Kidney (tissue), 14 donors: Measurements from ENCODE around the gene SCML2. TPM values are rescaled to one million over a fixed set of nuclear protein-coding genes. Genes with fewer than 3 reads are reported as not detected.
"Not testable (repeated sequence)": the region's sequence is repeated elsewhere in the genome, so short reads cannot be mapped to it uniquely, and the experiment has no call there.

ENCODE experiments used
- DNase-seq, 5 donors: peaks; one replicate each; pipeline ENCODE4 v3.0.0-alpha.2; 2013 to 2020
- FAIRE-seq: peaks from 2 replicates; lab custom pipeline; 2012; peaks lifted over from hg19 to GRCh38; lab: Jason Lieb, UNC
- H3K27ac ChIP-seq, 2 donors: one replicate each; pipeline ENCODE4 v1.7.0; 2013; ENCODE audit warnings: low read depth in 2 of 2, low read length in 2 of 2, inconsistent platforms in 1 of 2
- H3K27me3 ChIP-seq: one replicate; pipeline ENCODE4 v1.7.1; 2013; ENCODE audit warnings: low read length, inconsistent platforms; ENCODE audit not compliant: control insufficient read depth, insufficient read depth
- H3K36me3 ChIP-seq, 3 donors: one replicate each; pipeline versions ENCODE4 v1.7.0 to v1.7.1; 2013; ENCODE audit warnings: low read length in 3 of 3, control low read depth in 1 of 3, inconsistent platforms in 1 of 3; ENCODE audit not compliant: insufficient read depth in 3 of 3, control insufficient read depth in 2 of 3
- H3K4me1 ChIP-seq, 3 donors: one replicate each; pipeline versions ENCODE4 v1.7.0 to v1.7.1; 2013; ENCODE audit warnings: low read length in 3 of 3, inconsistent platforms in 1 of 3, low read depth in 1 of 3; ENCODE audit not compliant: control insufficient read depth in 2 of 3, insufficient read depth in 2 of 3
- H3K4me3 ChIP-seq, 3 donors: one replicate each; pipeline versions ENCODE4 v1.7.0 to v1.8.1; 2013; ENCODE audit warnings: low read length in 3 of 3, control low read depth in 1 of 3, inconsistent platforms in 1 of 3
- H3K9ac ChIP-seq, 3 donors: one replicate each; pipeline versions ENCODE4 v1.7.0 to v1.7.1; 2013; ENCODE audit warnings: low read length in 3 of 3, control low read depth in 1 of 3, inconsistent platforms in 1 of 3
- H3K9me3 ChIP-seq, 3 donors: one replicate each; pipeline versions ENCODE4 v1.7.0 to v1.7.1; 2013; ENCODE audit warnings: low read length in 3 of 3, control low read depth in 1 of 3, inconsistent platforms in 1 of 3; ENCODE audit not compliant: control insufficient read depth in 2 of 3, insufficient read depth in 1 of 3
- intact Hi-C: fragments of 100-400 bp; cut with DNase I; formaldehyde crosslinking; loops from one replicate; pipeline ENCODE4 v1.11.1; 2022
- polyA plus RNA-seq: library from polyadenylated mRNA; stranded (reverse); fragments of 350-450 nt; fragmentation: Illumina TruSeq; extraction: RNeasy Lipid Tissue Mini Kit (QIAGEN cat#74804); gene quantifications from one replicate; pipeline ENCODE4 v1.2.3, GENCODE V29; 2014; ENCODE audit warnings: low read depth, low replicate concordance; ENCODE audit not compliant: insufficient read depth
- total RNA-seq: library from RNA; stranded (reverse); fragmentation: NEBNext Ultra II Directional; extraction: Animal tissue kit (Norgen Biotek cat#: 25700); gene quantifications from one replicate; pipeline ENCODE4 v1.2.1, GENCODE V29; 2021
- TF ChIP-seq, protein P1 (sequence below): IDR thresholded peaks from 3 replicates; pipeline ENCODE4 v1.5.1; 2012; ENCODE audit warnings: mild to moderate bottlenecking, moderate library complexity, borderline replicate concordance; ENCODE audit not compliant: insufficient read depth; ENCODE audit errors: extremely low read depth
- donor health status: control.
- donor health status: control.
- donor health status: control.
- donor health status: control.
- donor health status: control.
- donor health status: DM: yes; HTN: yes; CAD: no.
- donor health status: Normal renal cell carcinoma (clear cell type).

The SCML2 gene
- total and polyA plus RNA-seq, 2 donors from 2014 or later, result 1.3 to 1.4 TPM

DNA sequence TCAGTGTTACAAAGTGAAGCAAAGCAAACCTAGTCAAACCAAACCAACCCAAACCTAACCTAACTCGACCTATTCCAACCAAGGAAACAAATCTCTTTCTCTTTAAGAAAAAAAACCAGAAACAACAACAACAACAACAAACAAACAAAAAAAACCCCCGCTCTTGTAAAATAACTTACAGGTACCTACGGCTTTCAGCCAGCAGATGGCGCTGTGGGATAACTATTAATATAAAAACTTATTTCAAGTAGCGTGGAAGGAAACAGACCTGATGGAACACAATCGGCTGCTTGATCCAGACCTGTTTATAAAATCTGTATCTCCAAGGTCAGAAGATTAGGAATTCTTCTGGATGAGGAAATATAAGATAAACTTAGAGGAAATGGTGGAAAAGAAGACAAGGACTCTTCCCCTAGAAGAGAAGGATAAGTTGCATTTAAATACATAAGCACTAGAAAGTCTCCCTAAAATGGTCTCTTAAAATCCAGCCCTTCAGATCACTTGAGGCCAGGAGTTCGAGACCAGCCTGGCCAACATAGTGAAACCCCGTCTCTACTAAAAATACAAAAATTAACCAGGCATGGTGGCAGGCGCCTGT lies 36.6 kb upstream of the SCML2 start:
- FAIRE-seq (peak; percentile 99), DNase-seq (peak in 4 of 5 donors; percentile 41 to 67 (median 48))
- no peaks in the 10 kb centered on the region for H3K4me1 ChIP-seq

DNA sequence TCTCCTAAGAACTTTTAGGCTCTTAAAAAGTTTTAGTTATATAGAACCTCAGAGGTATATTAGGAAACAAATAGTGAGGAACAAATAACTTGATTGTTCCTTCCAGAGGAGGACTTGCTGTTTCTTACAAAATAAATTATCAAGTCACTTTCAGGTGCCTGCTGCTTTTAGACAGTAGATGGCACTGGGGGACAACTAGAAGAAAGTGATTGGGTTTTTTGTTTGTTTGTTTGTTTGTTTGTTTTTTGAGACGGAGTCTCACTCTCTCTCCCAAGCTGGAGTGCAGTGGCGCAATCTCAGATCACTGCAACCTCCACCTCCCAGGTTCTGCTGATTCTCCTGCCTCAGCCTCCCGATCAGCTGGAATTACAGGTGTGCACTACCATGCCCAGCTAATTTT lies 35.5 kb upstream of the SCML2 start:
- FAIRE-seq (no peak), DNase-seq (no peak)
- Histone ChIP-seq H3K4me1 (no peaks in the 10 kb centered on the region), H3K9ac (no peak overlapping the region), H3K27me3 (no peaks in the 10 kb centered on the region), H3K27ac (no peak overlapping the region), H3K36me3 (no peaks in the 10 kb centered on the region), H3K9me3 (no peaks in the 10 kb centered on the region), H3K4me3 (no peak overlapping the region)
- TF ChIP-seq, protein P1, sequence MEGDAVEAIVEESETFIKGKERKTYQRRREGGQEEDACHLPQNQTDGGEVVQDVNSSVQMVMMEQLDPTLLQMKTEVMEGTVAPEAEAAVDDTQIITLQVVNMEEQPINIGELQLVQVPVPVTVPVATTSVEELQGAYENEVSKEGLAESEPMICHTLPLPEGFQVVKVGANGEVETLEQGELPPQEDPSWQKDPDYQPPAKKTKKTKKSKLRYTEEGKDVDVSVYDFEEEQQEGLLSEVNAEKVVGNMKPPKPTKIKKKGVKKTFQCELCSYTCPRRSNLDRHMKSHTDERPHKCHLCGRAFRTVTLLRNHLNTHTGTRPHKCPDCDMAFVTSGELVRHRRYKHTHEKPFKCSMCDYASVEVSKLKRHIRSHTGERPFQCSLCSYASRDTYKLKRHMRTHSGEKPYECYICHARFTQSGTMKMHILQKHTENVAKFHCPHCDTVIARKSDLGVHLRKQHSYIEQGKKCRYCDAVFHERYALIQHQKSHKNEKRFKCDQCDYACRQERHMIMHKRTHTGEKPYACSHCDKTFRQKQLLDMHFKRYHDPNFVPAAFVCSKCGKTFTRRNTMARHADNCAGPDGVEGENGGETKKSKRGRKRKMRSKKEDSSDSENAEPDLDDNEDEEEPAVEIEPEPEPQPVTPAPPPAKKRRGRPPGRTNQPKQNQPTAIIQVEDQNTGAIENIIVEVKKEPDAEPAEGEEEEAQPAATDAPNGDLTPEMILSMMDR, result no peak
- intact Hi-C loops, result loop anchor here (10.0 kb wide), 1 partner anchor 935 kb away; no protein-coding TSS in a partner anchor

More for the DNA sequence above, 36.6 kb upstream of the SCML2 start:
- no peak overlapping the region for H3K4me3 ChIP-seq
- intact Hi-C loops, result loop anchor here (10.0 kb wide), 1 partner anchor 934 kb away; no protein-coding TSS in a partner anchor
- no peak overlapping the region for H3K9ac ChIP-seq
- TF ChIP-seq, protein P1, result peak; percentile 58
- no peaks in the 10 kb centered on the region for H3K27me3 ChIP-seq
- H3K27ac ChIP-seq, result no peak overlapping the region
- H3K9me3 ChIP-seq, result no peaks in the 10 kb centered on the region
- no peaks in the 10 kb centered on the region for H3K36me3 ChIP-seq

DNA sequence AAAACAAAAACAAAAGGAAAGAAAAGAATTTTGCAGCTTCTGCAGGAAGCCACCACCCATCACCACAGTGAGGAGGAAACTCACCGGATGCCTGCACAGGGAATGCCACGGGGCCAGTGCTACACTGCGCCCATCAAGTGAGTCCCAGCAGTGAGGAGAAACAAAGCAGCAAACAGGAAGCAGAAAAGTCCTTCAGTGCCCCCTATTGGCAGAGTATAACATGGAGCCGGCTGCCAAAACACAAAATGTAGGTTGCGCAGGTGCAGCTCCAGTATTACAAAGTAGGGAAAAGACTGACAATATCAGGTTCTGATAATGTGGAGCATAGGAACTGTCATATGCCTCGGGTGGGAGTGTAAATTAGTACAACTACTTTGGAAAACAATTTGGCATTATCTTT lies 23.3 kb upstream of the SCML2 start:
- Histone ChIP-seq H3K9me3 (no peaks in the 10 kb centered on the region), H3K27ac (no peak overlapping the region), H3K4me3 (no peak overlapping the region), H3K9ac (no peak overlapping the region), H3K36me3 (no peaks in the 10 kb centered on the region), H3K27me3 (no peaks in the 10 kb centered on the region), H3K4me1 (no peaks in the 10 kb centered on the region)
- TF ChIP-seq, protein P1, result peak; percentile 50
- DNase-seq (peak in 3 of 5 donors; percentile 17 to 45 (median 22)), FAIRE-seq (no peak)
- intact Hi-C loops, result no loop called here

- H3K4me1 ChIP-seq, H3K9ac ChIP-seq, H3K36me3 ChIP-seq, intact Hi-C loops, FAIRE-seq, H3K9me3 ChIP-seq, H3K27ac ChIP-seq, H3K4me3 ChIP-seq, H3K27me3 ChIP-seq, DNase-seq: not testable (repeated sequence)
These were observed 20.8 kb upstream of the SCML2 start for GRCh38 chrX:18375131-18375805.

GRCh38 chrX:18369096-18369495 lies 14.6 kb upstream of the SCML2 start:
- FAIRE-seq, H3K4me3 ChIP-seq, H3K36me3 ChIP-seq, H3K9ac ChIP-seq, intact Hi-C loops, DNase-seq, H3K9me3 ChIP-seq, H3K27me3 ChIP-seq, H3K27ac ChIP-seq, H3K4me1 ChIP-seq: not testable (repeated sequence)
